ENCODE results near the gene TNFRSF9. TPM values are rescaled to one million over a fixed set of nuclear protein-coding genes. Genes with fewer than 3 reads are reported as not detected.

The TNFRSF9 gene
- total and polyA plus RNA-seq, 9 of the 15 experiments (the other 6 are each of a cell fraction or from before 2014, with no cell fraction given): 0.04 to 0.29 (median 0.08) TPM; not detected in 1

- TF ChIP-seq ARHGAP35 (IDR thresholded peaks at IDR 0.05; ENCODE audit: partially characterized antibody): no peak
- TF ChIP-seq NR2C1 (IDR thresholded peaks at IDR 0.05): no peak
- no peak for TF ChIP-seq NR2C1 (tag; IDR thresholded peaks at IDR 0.05)
- TF ChIP-seq ZNF444 (CRISPR knock-in tag; IDR thresholded peaks at IDR 0.05): no peak
- no peak for TF ChIP-seq KLF16 (IDR thresholded peaks at IDR 0.05)
- no peak for TF ChIP-seq BMI1 (IDR thresholded peaks at IDR 0.05; ENCODE audit: low read length)
- no peak for TF ChIP-seq GTF2A2 (tag; IDR thresholded peaks at IDR 0.05)
- TF ChIP-seq CHD1 (IDR thresholded peaks at IDR 0.05; ENCODE audit: low read length): no peak
- TF ChIP-seq TRIM28 (IDR thresholded peaks at IDR 0.05): no peak
- peak; percentile 35; the same call in 1 of the 2 replicates for TF ChIP-seq ELF1 (tag; IDR thresholded peaks at IDR 0.05)
- no peak for TF ChIP-seq ETS2 (tag; IDR thresholded peaks at IDR 0.05; ENCODE audit: borderline replicate concordance, poor library complexity, severe bottlenecking)
- no peak for TF ChIP-seq ID3 (CRISPR knock-in tag; IDR thresholded peaks at IDR 0.05)
- 0 out of 2 replicates have a peak, but pooled peaks have one; percentile 21 for TF ChIP-seq ID3 (tag; IDR thresholded peaks at IDR 0.05)
- no peak for TF ChIP-seq ZNF274 (IDR thresholded peaks at IDR 0.05; ENCODE audit: borderline replicate concordance, low read depth, low read length)
- TF ChIP-seq ATF6 (CRISPR knock-in tag; IDR thresholded peaks at IDR 0.05): no peak
- TF ChIP-seq FOXP1 (CRISPR knock-in tag; IDR thresholded peaks at IDR 0.05): no peak
- TF ChIP-seq DLX4 (CRISPR knock-in tag; IDR thresholded peaks at IDR 0.05): no peak
- no peak for TF ChIP-seq TARDBP (IDR thresholded peaks at IDR 0.05)
- no peak for TF ChIP-seq ZKSCAN3 (CRISPR knock-in tag; IDR thresholded peaks at IDR 0.05)
- TF ChIP-seq KDM5B (IDR thresholded peaks at IDR 0.05; ENCODE audit: insufficient replicate concordance, low read depth, low read length): no peak
- no peak for TF ChIP-seq ATF1 (CRISPR knock-in tag; IDR thresholded peaks at IDR 0.05)
- peak; percentile 41; the same call in 1 of the 2 replicates for TF ChIP-seq ATF1 (tag; IDR thresholded peaks at IDR 0.05)
- no peak for TF ChIP-seq ETV6 (IDR thresholded peaks at IDR 0.05; ENCODE audit: borderline replicate concordance in 1 of 2, low read depth in 2 of 2, low read length in 1 of 2)
- no peak for TF ChIP-seq ETV6 (CRISPR knock-in tag; IDR thresholded peaks at IDR 0.05; ENCODE audit: borderline replicate concordance)
- no peak for TF ChIP-seq NFE2 (IDR thresholded peaks at IDR 0.05; ENCODE audit: low read depth)
- TF ChIP-seq ZNF780A (CRISPR knock-in tag; IDR thresholded peaks at IDR 0.05): no peak
- TF ChIP-seq ZNF431 (CRISPR knock-in tag; IDR thresholded peaks at IDR 0.05): no peak
- TF ChIP-seq MEIS2 (IDR thresholded peaks at IDR 0.05; ENCODE audit: partially characterized antibody): peak; percentile 7
- TF ChIP-seq KLF1 (tag; IDR thresholded peaks at IDR 0.05): no peak
- TF ChIP-seq BHLHE40 (IDR thresholded peaks at IDR 0.05; ENCODE audit: low read length): no peak
- TF ChIP-seq RBM17 (IDR thresholded peaks at IDR 0.05; ENCODE audit: borderline replicate concordance, low read depth, low read length): no peak
Observed at GRCh38 chr1:7930645-7931445, 9.8 kb downstream of the TNFRSF9 start (continued).

Data from K562 (cell line).